ENCODE measurements around the gene PSMG4. TPM values are rescaled to one million over a fixed set of nuclear protein-coding genes. Genes with fewer than 3 reads are reported as not detected.

Gene PSMG4
- total RNA-seq, 1 donor = 19.9 TPM

GRCh38 chr6:3260296-3260695 is 1.5 kb downstream of the PSMG4 start:
- peak overlapping the region; percentile 18 for H3K4me3 ChIP-seq (ENCODE audit: low read depth, low read length)
- no peak for DNase-seq (ENCODE audit: low read depth)
- TF ChIP-seq CTCF (IDR thresholded peaks at IDR 0.05; ENCODE audit: insufficient read depth, low read depth, low read length) = no peak

DNA sequence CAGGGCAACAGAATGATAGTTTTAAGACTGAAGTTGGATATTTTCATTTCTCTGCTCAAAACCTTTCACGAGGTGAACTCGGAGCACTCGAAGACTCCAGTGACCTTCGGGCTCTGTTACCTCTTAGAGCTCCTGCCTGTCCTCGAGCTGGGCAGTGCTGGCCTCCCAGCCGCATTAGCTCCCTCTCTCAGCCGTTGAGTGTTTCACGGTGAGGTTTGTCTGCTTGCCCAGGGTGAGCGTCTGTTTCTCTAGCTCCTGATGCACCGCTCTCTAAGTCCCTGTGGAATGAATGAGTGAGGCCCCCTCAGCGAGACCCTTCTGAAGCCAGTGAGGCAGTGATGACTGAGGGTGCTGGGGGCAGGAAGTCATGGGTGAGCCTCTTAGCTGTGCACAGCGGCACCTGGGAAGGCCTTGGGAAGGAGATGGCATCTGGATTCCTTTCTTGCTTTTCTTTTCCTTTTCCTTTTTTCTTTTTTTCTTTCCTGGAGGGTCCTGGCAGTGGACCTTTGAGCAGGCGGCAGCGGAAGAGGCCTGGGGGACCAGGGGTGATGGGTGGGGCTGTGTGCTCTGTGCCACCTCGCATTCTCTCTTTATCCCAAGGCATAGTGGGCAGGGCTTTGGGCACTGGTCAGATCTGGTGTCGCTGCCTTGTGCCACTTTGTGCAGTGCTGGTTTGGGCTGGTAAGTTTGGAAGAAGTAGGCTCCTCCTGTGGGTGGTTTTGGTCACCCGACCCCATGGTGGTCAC is 2.2 kb downstream of the PSMG4 start:
- H3K4me3 ChIP-seq (ENCODE audit: low read depth, low read length) = no peak overlapping the region
- DNase-seq (ENCODE audit: low read depth) = no peak
- TF ChIP-seq CTCF (IDR thresholded peaks at IDR 0.05; ENCODE audit: insufficient read depth, low read depth, low read length) = no peak

DNA sequence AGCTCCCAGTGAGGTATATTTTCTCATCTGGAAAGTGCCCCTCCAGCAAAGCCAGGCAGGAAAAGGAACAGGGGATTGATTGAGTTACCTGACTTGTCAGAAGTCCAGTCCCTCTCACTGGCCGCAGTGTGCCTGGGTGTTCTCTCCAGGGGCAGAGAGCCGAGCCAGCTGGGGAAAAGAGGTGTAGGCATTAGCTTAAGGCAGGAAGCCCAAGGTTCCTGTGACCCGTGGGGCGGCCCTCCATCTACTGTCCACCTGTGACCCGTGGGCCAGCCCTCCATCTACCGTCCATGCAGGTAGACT is 2.7 kb downstream of the PSMG4 start:
- DNase-seq (ENCODE audit: low read depth) = no peak
- TF ChIP-seq CTCF (IDR thresholded peaks at IDR 0.05; ENCODE audit: insufficient read depth, low read depth, low read length) = no peak
- H3K4me3 ChIP-seq (ENCODE audit: low read depth, low read length) = no peak overlapping the region

- no peak for DNase-seq (ENCODE audit: low read depth)
- TF ChIP-seq CTCF (IDR thresholded peaks at IDR 0.05; ENCODE audit: insufficient read depth, low read depth, low read length) = no peak
- H3K4me3 ChIP-seq (ENCODE audit: low read depth, low read length) = no peak overlapping the region
Observed at GRCh38 chr6:3261921-3262320, 3.2 kb downstream of the PSMG4 start.

GRCh38 chr6:3263096-3263495 is 4.3 kb downstream of the PSMG4 start:
- no peak for TF ChIP-seq CTCF (IDR thresholded peaks at IDR 0.05; ENCODE audit: insufficient read depth, low read depth, low read length)
- no peak for DNase-seq (ENCODE audit: low read depth)
- no peak overlapping the region for H3K4me3 ChIP-seq (ENCODE audit: low read depth, low read length)

DNA sequence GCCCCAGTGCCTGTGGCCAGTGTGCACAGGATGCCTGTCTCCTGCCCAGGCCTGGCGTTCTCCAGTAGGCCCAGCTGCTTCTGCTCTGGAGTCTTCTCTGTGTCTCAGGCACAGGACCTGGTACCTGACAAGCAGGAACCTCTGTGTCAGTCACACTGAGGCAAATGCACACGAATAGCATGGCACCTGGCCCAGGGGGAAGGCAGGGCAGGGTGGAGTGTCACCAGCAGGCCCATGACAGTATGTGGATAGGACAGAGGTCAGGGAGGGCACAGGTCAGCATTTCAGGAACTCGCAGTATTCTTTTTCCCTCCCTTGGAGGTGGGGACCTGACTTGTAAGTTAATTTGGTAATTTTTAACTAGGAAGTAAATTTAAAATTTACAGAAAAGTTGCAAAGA is 5.6 kb downstream of the PSMG4 start:
- DNase-seq (ENCODE audit: low read depth) = no peak
- no peak for TF ChIP-seq CTCF (IDR thresholded peaks at IDR 0.05; ENCODE audit: insufficient read depth, low read depth, low read length)
- H3K4me3 ChIP-seq (ENCODE audit: low read depth, low read length) = no peak overlapping the region

- no peak for TF ChIP-seq CTCF (IDR thresholded peaks at IDR 0.05; ENCODE audit: insufficient read depth, low read depth, low read length)
- H3K4me3 ChIP-seq (ENCODE audit: low read depth, low read length) = no peak overlapping the region
- DNase-seq (ENCODE audit: low read depth) = peak; percentile 11
Observed at GRCh38 chr6:3265671-3266070, 6.9 kb downstream of the PSMG4 start.
